ENCODE measurements around the gene LRRC45.
"Not testable (repeated sequence)": the region's sequence is repeated elsewhere in the genome, so short reads cannot be mapped to it uniquely, and the experiment has no call there.

The LRRC45 gene

GRCh38 chr17:82022981-82023446 lies at the start of gene LRRC45:
Gene LRRC45, plus strand, starts transcription at chr17:82023305. Its CDS starts 339 bp downstream, at chr17:82023644.
- DNase-seq = peak; percentile 98

- DNase-seq = no peak
Measured at GRCh38 chr17:81973432-81973831, 49.7 kb upstream of the LRRC45 start.

- no peak for DNase-seq
Measured at GRCh38 chr17:81976332-81977210, 46.5 kb upstream of the LRRC45 start.

- peak; percentile 92 for DNase-seq
Measured at GRCh38 chr17:81977211-81977808, 45.8 kb upstream of the LRRC45 start, which contains the start of gene ASPSCR1. Gene ASPSCR1, plus strand, starts transcription at chr17:81977629. Its CDS starts 18 bp downstream, at chr17:81977647.

GRCh38 chr17:81978524-81979298 lies 44.4 kb upstream of the LRRC45 start:
- no peak for DNase-seq

GRCh38 chr17:81980122-81980521 lies 43.0 kb upstream of the LRRC45 start:
- no peak for DNase-seq

- DNase-seq = no peak
Measured at GRCh38 chr17:81980707-81981343, 42.3 kb upstream of the LRRC45 start.

GRCh38 chr17:81981511-81981910 lies 41.6 kb upstream of the LRRC45 start:
- DNase-seq = not testable (repeated sequence)

GRCh38 chr17:81983011-81983638 lies 40.0 kb upstream of the LRRC45 start:
- no peak for DNase-seq

- DNase-seq = no peak
Measured at GRCh38 chr17:81983639-81984373, 39.3 kb upstream of the LRRC45 start.

GRCh38 chr17:81984773-81985410 lies 38.2 kb upstream of the LRRC45 start:
- DNase-seq = no peak

- no peak for DNase-seq
Measured at GRCh38 chr17:81986606-81987005, 36.5 kb upstream of the LRRC45 start.

GRCh38 chr17:81987161-81987770 lies 35.8 kb upstream of the LRRC45 start:
- DNase-seq = no peak

- DNase-seq = no peak
Measured at GRCh38 chr17:81990836-81991683, 32.0 kb upstream of the LRRC45 start.

- no peak for DNase-seq
Measured at GRCh38 chr17:81991684-81992305, 31.3 kb upstream of the LRRC45 start.

- no peak for DNase-seq
Measured at GRCh38 chr17:81992306-81993102, 30.6 kb upstream of the LRRC45 start.

- no peak for DNase-seq
Measured at GRCh38 chr17:81993729-81994592, 29.1 kb upstream of the LRRC45 start.

Measured in activated T-cell treated with anti-CD3 and anti-CD28 coated beads, Interleukin-2, amount 50 U/mL, for 1 hour (primary cell).